ENCODE data around the gene TLE6. TPM values are rescaled to one million over a fixed set of nuclear protein-coding genes. Genes with fewer than 3 reads are reported as not detected.

The TLE6 gene
- total and polyA plus RNA-seq, 2 of the 13 experiments (the other 11 are each of a cell fraction or from before 2014, with no cell fraction given), result 0.24 to 5.5 TPM

- TF ChIP-seq ZHX2 (IDR thresholded peaks at IDR 0.05; ENCODE audit: low read depth) (peak; percentile 75), ZHX2 (CRISPR knock-in tag; IDR thresholded peaks at IDR 0.05; ENCODE audit: borderline replicate concordance) (0 out of 2 replicates have a peak, but pooled peaks have one; percentile 32), IKZF1 (IDR thresholded peaks at IDR 0.05) (no peak), TRIM22 (IDR thresholded peaks at IDR 0.05) (no peak), CHCHD3 (CRISPR knock-in tag; IDR thresholded peaks at IDR 0.05) (no peak), PRMT3 (CRISPR knock-in tag; IDR thresholded peaks at IDR 0.05; ENCODE audit: borderline replicate concordance, low read depth) (no peak), CCAR2 (optimal IDR thresholded peaks at IDR 0.05; ENCODE audit: low read depth, low read length) (no peak), FOXC1 (CRISPR knock-in tag; IDR thresholded peaks at IDR 0.05; ENCODE audit: borderline replicate concordance) (peak; percentile 54; the same call in 1 of the 2 replicates), ZBTB10 (CRISPR knock-in tag; IDR thresholded peaks at IDR 0.05; ENCODE audit: borderline replicate concordance) (no peak; the same call in 1 of the 2 replicates), GPBP1L1 (CRISPR knock-in tag; IDR thresholded peaks at IDR 0.05) (no peak), ZNF782 (CRISPR knock-in tag; IDR thresholded peaks at IDR 0.05; ENCODE audit: borderline replicate concordance) (no peak), KMT2A (CRISPR knock-in tag; IDR thresholded peaks at IDR 0.05) (no peak), FOXK1 (CRISPR knock-in tag; IDR thresholded peaks at IDR 0.05; ENCODE audit: borderline replicate concordance, low read depth) (no peak), PBX3 (CRISPR knock-in tag; IDR thresholded peaks at IDR 0.05; ENCODE audit: borderline replicate concordance) (no peak), MED1 (CRISPR knock-in tag; IDR thresholded peaks at IDR 0.05) (peak; percentile 30)
These were observed 26.9 kb upstream of the TLE6 start (continued) for GRCh38 chr19:2950286-2951124.

All from HepG2 (cell line).